ENCODE data around the gene CNBP.

Gene CNBP

GRCh38 chr3:129207479-129207878, 23.8 kb upstream of the CNBP start:
- Histone ChIP-seq H3K9me3 (ENCODE audit: low read length) (no peaks in the 10 kb centered on the region), H3K36me3 (ENCODE audit: insufficient read depth, low read length) (no peaks in the 10 kb centered on the region; the same call in 1 of the 2 replicates), H3K79me2 (ENCODE audit: insufficient read depth, low read length) (no peaks in the 10 kb centered on the region), H3K9me2 (ENCODE audit: low read depth, low read length) (no peaks in the 10 kb centered on the region), H3K4me2 (ENCODE audit: low read length) (no peak overlapping the region), H3K4me3 (ENCODE audit: low read depth, low read length, poor library complexity, severe bottlenecking) (no peak overlapping the region), H4K20me1 (ENCODE audit: insufficient read depth, low read length) (no peaks in the 10 kb centered on the region), H2AFZ (ENCODE audit: low read length) (no peak overlapping the region), H3K9ac (ENCODE audit: low read length) (peak overlapping the region; percentile 11), H3K27me3 (ENCODE audit: insufficient read depth, low read length) (no peaks in the 10 kb centered on the region), H3K27ac (ENCODE audit: low read depth, low read length, poor library complexity, severe bottlenecking) (no peak overlapping the region), H3F3A (ENCODE audit: insufficient read depth, low read length) (no peaks in the 10 kb centered on the region), H3K4me1 (ENCODE audit: insufficient read depth, low read length, severe bottlenecking) (peaks cover 5% of the 10 kb centered on the region)
- TF ChIP-seq CTCF (IDR thresholded peaks at IDR 0.05; ENCODE audit: low read length), result no peak
- no peak for TF ChIP-seq EZH2 (IDR thresholded peaks at IDR 0.05; ENCODE audit: borderline replicate concordance, low read length)

GRCh38 chr3:129205109-129205832, 21.6 kb upstream of the CNBP start:
- Histone ChIP-seq H3K9me2 (ENCODE audit: low read depth, low read length) (no peaks in the 10 kb centered on the region), H3F3A (ENCODE audit: insufficient read depth, low read length) (no peaks in the 10 kb centered on the region), H3K27me3 (ENCODE audit: insufficient read depth, low read length) (no peaks in the 10 kb centered on the region), H3K79me2 (ENCODE audit: insufficient read depth, low read length) (no peaks in the 10 kb centered on the region), H3K9ac (ENCODE audit: low read length) (no peak overlapping the region), H3K9me3 (ENCODE audit: low read length) (no peaks in the 10 kb centered on the region), H4K20me1 (ENCODE audit: insufficient read depth, low read length) (no peaks in the 10 kb centered on the region), H3K4me2 (ENCODE audit: low read length) (no peak overlapping the region), H2AFZ (ENCODE audit: low read length) (no peak overlapping the region), H3K4me1 (ENCODE audit: insufficient read depth, low read length, severe bottlenecking) (peaks cover 5% of the 10 kb centered on the region), H3K27ac (ENCODE audit: low read depth, low read length, poor library complexity, severe bottlenecking) (no peak overlapping the region), H3K4me3 (ENCODE audit: low read depth, low read length, poor library complexity, severe bottlenecking) (no peak overlapping the region), H3K36me3 (ENCODE audit: insufficient read depth, low read length) (no peaks in the 10 kb centered on the region; the same call in 1 of the 2 replicates)
- TF ChIP-seq CTCF (IDR thresholded peaks at IDR 0.05; ENCODE audit: low read length), result no peak
- TF ChIP-seq EZH2 (IDR thresholded peaks at IDR 0.05; ENCODE audit: borderline replicate concordance, low read length), result no peak

- H3K27ac ChIP-seq (ENCODE audit: low read depth, low read length, poor library complexity, severe bottlenecking), result no peak overlapping the region
- H2AFZ ChIP-seq (ENCODE audit: low read length), result no peak overlapping the region
- H3F3A ChIP-seq (ENCODE audit: insufficient read depth, low read length), result no peaks in the 10 kb centered on the region
- no peaks in the 10 kb centered on the region for H3K27me3 ChIP-seq (ENCODE audit: insufficient read depth, low read length)
- H3K4me2 ChIP-seq (ENCODE audit: low read length), result no peak overlapping the region
- H3K4me3 ChIP-seq (ENCODE audit: low read depth, low read length, poor library complexity, severe bottlenecking), result no peak overlapping the region
- TF ChIP-seq EZH2 (IDR thresholded peaks at IDR 0.05; ENCODE audit: borderline replicate concordance, low read length) (no peak), CTCF (IDR thresholded peaks at IDR 0.05; ENCODE audit: low read length) (no peak)
- H3K9ac ChIP-seq (ENCODE audit: low read length), result no peak overlapping the region
- no peaks in the 10 kb centered on the region for H3K79me2 ChIP-seq (ENCODE audit: insufficient read depth, low read length)
- H3K36me3 ChIP-seq (ENCODE audit: insufficient read depth, low read length), result no peaks in the 10 kb centered on the region; the same call in 1 of the 2 replicates
- no peaks in the 10 kb centered on the region for H4K20me1 ChIP-seq (ENCODE audit: insufficient read depth, low read length)
- no peaks in the 10 kb centered on the region for H3K9me3 ChIP-seq (ENCODE audit: low read length)
- H3K4me1 ChIP-seq (ENCODE audit: insufficient read depth, low read length, severe bottlenecking), result peaks cover 5% of the 10 kb centered on the region
- H3K9me2 ChIP-seq (ENCODE audit: low read depth, low read length), result no peaks in the 10 kb centered on the region
Measured at GRCh38 chr3:129204473-129204872, 20.8 kb upstream of the CNBP start.
